Measurements from ENCODE around the gene FAM83F. TPM values are rescaled to one million over a fixed set of nuclear protein-coding genes. Genes with fewer than 3 reads are reported as not detected.

FAM83F gene
- total and polyA plus RNA-seq, 4 donors = 0.39 to 1.5 (median 1.2) TPM

DNA sequence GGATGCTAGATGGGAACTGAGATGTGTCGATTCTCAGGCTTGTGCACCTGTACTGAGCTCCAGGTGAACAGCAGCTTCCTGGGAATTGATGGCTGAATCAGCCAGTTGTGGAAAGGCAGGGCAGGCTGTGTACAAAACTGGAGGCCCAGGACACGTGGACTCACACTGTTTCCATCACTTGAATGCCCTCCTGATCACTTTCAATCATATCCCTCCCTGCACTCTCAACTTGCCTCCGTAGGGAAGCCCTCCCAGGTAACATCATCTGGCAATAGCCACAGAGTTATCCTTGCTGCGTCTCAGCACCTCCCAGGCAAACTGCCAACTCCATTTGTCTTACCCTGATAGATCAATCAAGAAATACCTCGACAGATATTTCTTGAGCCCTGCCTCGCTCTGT is 10.1 kb downstream of the FAM83F start:
- Histone ChIP-seq H3K4me3 (ENCODE audit: low read depth in 1 of 3, low read length in 3 of 3) (no peak overlapping the region), H3K27me3 (ENCODE audit: control insufficient read depth in 4 of 4, insufficient read depth in 4 of 4, low read length in 3 of 4) (no peaks in the 10 kb centered on the region), H3K9me3 (ENCODE audit: control insufficient read depth in 4 of 4, low read length in 3 of 4) (no peaks in the 10 kb centered on the region), H3K27ac (ENCODE audit: low read depth in 1 of 2, low read length in 2 of 2) (no peak overlapping the region), H3K36me3 (ENCODE audit: control insufficient read depth in 4 of 4, insufficient read depth in 3 of 4, low read depth in 1 of 4, low read length in 3 of 4) (no peaks in the 10 kb centered on the region), H3K9ac (ENCODE audit: low read depth in 1 of 2, low read length in 2 of 2) (no peak overlapping the region), H3K4me1 (ENCODE audit: control insufficient read depth in 4 of 4, insufficient read depth in 4 of 4, low read length in 3 of 4) (peaks cover under 1 to 2% (median under 1%) of the 10 kb centered on the region in 4 donors)
- TF ChIP-seq FOXA2 (IDR thresholded peaks at IDR 0.05) (no peak), HNF4A (conservative IDR thresholded peaks at IDR 0.05) (no peak), YY1 (IDR thresholded peaks at IDR 0.05) (no peak), TAF1 (conservative IDR thresholded peaks at IDR 0.05) (no peak), CTCF (IDR thresholded peaks at IDR 0.05; ENCODE audit: low read depth, low read length, missing input control) (no peak), RXRA (IDR thresholded peaks at IDR 0.05) (no peak), EGR1 (IDR thresholded peaks at IDR 0.05; ENCODE audit: low read depth in 2 of 2) (no peak), NR2F2 (IDR thresholded peaks at IDR 0.05) (no peak), HNF4G (IDR thresholded peaks at IDR 0.05) (no peak), FOXA1 (IDR thresholded peaks at IDR 0.05) (no peak), GABPA (IDR thresholded peaks at IDR 0.05 in 1 of 2, conservative IDR thresholded peaks at IDR 0.05 in 1 of 2) (no peak), JUND (IDR thresholded peaks at IDR 0.05) (no peak), RAD21 (IDR thresholded peaks at IDR 0.05) (no peak)
- TF ChIP-seq, protein P1, sequence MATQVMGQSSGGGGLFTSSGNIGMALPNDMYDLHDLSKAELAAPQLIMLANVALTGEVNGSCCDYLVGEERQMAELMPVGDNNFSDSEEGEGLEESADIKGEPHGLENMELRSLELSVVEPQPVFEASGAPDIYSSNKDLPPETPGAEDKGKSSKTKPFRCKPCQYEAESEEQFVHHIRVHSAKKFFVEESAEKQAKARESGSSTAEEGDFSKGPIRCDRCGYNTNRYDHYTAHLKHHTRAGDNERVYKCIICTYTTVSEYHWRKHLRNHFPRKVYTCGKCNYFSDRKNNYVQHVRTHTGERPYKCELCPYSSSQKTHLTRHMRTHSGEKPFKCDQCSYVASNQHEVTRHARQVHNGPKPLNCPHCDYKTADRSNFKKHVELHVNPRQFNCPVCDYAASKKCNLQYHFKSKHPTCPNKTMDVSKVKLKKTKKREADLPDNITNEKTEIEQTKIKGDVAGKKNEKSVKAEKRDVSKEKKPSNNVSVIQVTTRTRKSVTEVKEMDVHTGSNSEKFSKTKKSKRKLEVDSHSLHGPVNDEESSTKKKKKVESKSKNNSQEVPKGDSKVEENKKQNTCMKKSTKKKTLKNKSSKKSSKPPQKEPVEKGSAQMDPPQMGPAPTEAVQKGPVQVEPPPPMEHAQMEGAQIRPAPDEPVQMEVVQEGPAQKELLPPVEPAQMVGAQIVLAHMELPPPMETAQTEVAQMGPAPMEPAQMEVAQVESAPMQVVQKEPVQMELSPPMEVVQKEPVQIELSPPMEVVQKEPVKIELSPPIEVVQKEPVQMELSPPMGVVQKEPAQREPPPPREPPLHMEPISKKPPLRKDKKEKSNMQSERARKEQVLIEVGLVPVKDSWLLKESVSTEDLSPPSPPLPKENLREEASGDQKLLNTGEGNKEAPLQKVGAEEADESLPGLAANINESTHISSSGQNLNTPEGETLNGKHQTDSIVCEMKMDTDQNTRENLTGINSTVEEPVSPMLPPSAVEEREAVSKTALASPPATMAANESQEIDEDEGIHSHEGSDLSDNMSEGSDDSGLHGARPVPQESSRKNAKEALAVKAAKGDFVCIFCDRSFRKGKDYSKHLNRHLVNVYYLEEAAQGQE (IDR thresholded peaks at IDR 0.05) = no peak
- TF ChIP-seq, protein P2, sequence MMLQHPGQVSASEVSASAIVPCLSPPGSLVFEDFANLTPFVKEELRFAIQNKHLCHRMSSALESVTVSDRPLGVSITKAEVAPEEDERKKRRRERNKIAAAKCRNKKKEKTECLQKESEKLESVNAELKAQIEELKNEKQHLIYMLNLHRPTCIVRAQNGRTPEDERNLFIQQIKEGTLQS (IDR thresholded peaks at IDR 0.05) = no peak
- TF ChIP-seq, protein P3, sequence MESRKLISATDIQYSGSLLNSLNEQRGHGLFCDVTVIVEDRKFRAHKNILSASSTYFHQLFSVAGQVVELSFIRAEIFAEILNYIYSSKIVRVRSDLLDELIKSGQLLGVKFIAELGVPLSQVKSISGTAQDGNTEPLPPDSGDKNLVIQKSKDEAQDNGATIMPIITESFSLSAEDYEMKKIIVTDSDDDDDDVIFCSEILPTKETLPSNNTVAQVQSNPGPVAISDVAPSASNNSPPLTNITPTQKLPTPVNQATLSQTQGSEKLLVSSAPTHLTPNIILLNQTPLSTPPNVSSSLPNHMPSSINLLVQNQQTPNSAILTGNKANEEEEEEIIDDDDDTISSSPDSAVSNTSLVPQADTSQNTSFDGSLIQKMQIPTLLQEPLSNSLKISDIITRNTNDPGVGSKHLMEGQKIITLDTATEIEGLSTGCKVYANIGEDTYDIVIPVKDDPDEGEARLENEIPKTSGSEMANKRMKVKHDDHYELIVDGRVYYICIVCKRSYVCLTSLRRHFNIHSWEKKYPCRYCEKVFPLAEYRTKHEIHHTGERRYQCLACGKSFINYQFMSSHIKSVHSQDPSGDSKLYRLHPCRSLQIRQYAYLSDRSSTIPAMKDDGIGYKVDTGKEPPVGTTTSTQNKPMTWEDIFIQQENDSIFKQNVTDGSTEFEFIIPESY (IDR thresholded peaks at IDR 0.05) = no peak
- no peak for DNase-seq (ENCODE audit: low spot score)
- 84% methylated on average over 6 of the region's 6 CpGs for WGBS

DNA sequence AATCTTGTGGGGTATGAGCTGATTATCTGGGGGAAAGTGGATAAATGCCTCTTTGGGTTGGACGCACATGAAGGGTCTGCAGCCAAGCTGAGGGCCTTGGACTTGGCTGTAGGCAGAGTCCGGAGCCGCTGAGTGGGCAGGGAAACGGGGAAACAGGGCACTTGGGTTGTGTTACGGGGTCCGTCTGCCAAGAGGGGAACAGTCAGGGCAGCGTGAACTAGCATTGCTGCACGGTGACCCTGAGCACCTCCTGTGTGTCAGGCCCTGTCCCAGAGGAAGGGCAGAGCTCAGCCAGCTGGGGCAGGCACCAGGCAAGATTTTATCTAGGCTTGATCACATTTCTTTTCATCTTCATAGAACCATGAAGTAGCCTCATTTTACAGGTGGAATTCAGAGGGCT is 11.9 kb downstream of the FAM83F start:
- Histone ChIP-seq H3K36me3 (ENCODE audit: control insufficient read depth in 4 of 4, insufficient read depth in 3 of 4, low read depth in 1 of 4, low read length in 3 of 4) (no peaks in the 10 kb centered on the region), H3K9ac (ENCODE audit: low read depth in 1 of 2, low read length in 2 of 2) (no peak overlapping the region), H3K27me3 (ENCODE audit: control insufficient read depth in 4 of 4, insufficient read depth in 4 of 4, low read length in 3 of 4) (no peaks in the 10 kb centered on the region), H3K4me3 (ENCODE audit: low read depth in 1 of 3, low read length in 3 of 3) (no peak overlapping the region), H3K27ac (ENCODE audit: low read depth in 1 of 2, low read length in 2 of 2) (no peak overlapping the region), H3K9me3 (ENCODE audit: control insufficient read depth in 4 of 4, low read length in 3 of 4) (no peaks in the 10 kb centered on the region), H3K4me1 (ENCODE audit: control insufficient read depth in 4 of 4, insufficient read depth in 4 of 4, low read length in 3 of 4) (no peaks in the 10 kb centered on the region)
- no peak for DNase-seq (ENCODE audit: low spot score)
- 93% methylated on average over 8 of the region's 8 CpGs for WGBS
- TF ChIP-seq RXRA (IDR thresholded peaks at IDR 0.05) (no peak), HNF4A (conservative IDR thresholded peaks at IDR 0.05) (no peak), JUND (IDR thresholded peaks at IDR 0.05) (no peak), HNF4G (IDR thresholded peaks at IDR 0.05) (no peak), GABPA (IDR thresholded peaks at IDR 0.05 in 1 of 2, conservative IDR thresholded peaks at IDR 0.05 in 1 of 2) (no peak), MAX (IDR thresholded peaks at IDR 0.05) (no peak), SP1 (IDR thresholded peaks at IDR 0.05) (no peak), NR2F2 (IDR thresholded peaks at IDR 0.05) (no peak), CTCF (IDR thresholded peaks at IDR 0.05; ENCODE audit: low read depth, low read length, missing input control) (no peak)
- TF ChIP-seq, protein P2 (IDR thresholded peaks at IDR 0.05) = no peak
- TF ChIP-seq, protein P1 (IDR thresholded peaks at IDR 0.05) = no peak
